PC-9 (cell line): ENCODE measurements around the gene SLC9C1. TPM values are rescaled to one million over a fixed set of nuclear protein-coding genes. Genes with fewer than 3 reads are reported as not detected.

Experiments
- BruUV-seq: library from RNA; stranded (reverse); fragments of 400-500 nt; replicated peaks from 2 replicates; lab custom pipeline; 2021; lab: Mats Ljungman, UMichigan
- CTCF ChIA-PET: fragments of 300-600 bp; sonication (Branson Sonifier 250); formaldehyde crosslinking; loops from one replicate; lab custom pipeline; 2022; ENCODE audit warnings: antibody characterized with exemption; lab: Charles Lee
- POLR2A ChIA-PET: fragments of 300-600 bp; sonication (Branson Sonifier 250); formaldehyde crosslinking; loops from one replicate; lab custom pipeline; 2022; ENCODE audit warnings: antibody characterized with exemption; ENCODE audit not compliant: unreplicated experiment; lab: Charles Lee
- DNase-seq, 2 experiments: peaks; one replicate each; pipeline versions ENCODE4 v3.0.0 to v3.0.0-alpha.2; 2015 to 2022; ENCODE audit warnings: mixed read lengths in 1 of 2
- H2AFZ ChIP-seq: fragments of 200-600 bp; sonication (generic); 2 replicates; pipeline ENCODE4 v1.8.1; 2017; ENCODE audit warnings: antibody characterized with exemption
- H3F3A ChIP-seq: fragments of 200-600 bp; sonication (generic); 2 replicates; pipeline ENCODE4 v1.8.1; 2017; ENCODE audit warnings: antibody characterized with exemption, mild to moderate bottlenecking, low read depth; ENCODE audit not compliant: insufficient read depth
- H3K27ac ChIP-seq: fragments of 200-600 bp; sonication (generic); 2 replicates; pipeline ENCODE4 v1.6.1; 2016; ENCODE audit warnings: mixed run types
- H3K27me3 ChIP-seq: fragments of 200-600 bp; sonication (generic); 2 replicates; pipeline ENCODE4 v1.6.1; 2016; ENCODE audit warnings: low read depth, mixed run types; ENCODE audit not compliant: insufficient read depth
- H3K36me3 ChIP-seq: fragments of 200-600 bp; sonication (generic); 2 replicates; pipeline ENCODE4 v1.6.1; 2016; ENCODE audit warnings: low read depth, mixed run types
- H3K4me1 ChIP-seq: fragments of 200-600 bp; sonication (generic); replicated peaks from 2 replicates; pipeline ENCODE4 v1.6.1; 2016; ENCODE audit warnings: mixed run types; ENCODE audit not compliant: insufficient read depth
- H3K4me2 ChIP-seq: fragments of 200-600 bp; sonication (generic); 2 replicates; pipeline ENCODE4 v1.6.1; 2017; ENCODE audit warnings: mixed run types
- H3K4me3 ChIP-seq: fragments of 200-600 bp; sonication (generic); 2 replicates; pipeline ENCODE4 v1.6.1; 2016; ENCODE audit warnings: mixed run types
- H3K79me2 ChIP-seq: fragments of 200-600 bp; sonication (generic); 2 replicates; pipeline ENCODE4 v1.6.1; 2017; ENCODE audit warnings: low read depth, mixed run types
- H3K9me2 ChIP-seq: fragments of 200-600 bp; sonication (generic); 2 replicates; pipeline ENCODE4 v1.8.1; 2017; ENCODE audit warnings: mild to moderate bottlenecking; ENCODE audit not compliant: insufficient read depth
- H3K9me3 ChIP-seq: fragments of 200-600 bp; sonication (generic); 2 replicates; pipeline ENCODE4 v1.8.1; 2016; ENCODE audit warnings: low read depth; ENCODE audit not compliant: insufficient read depth
- H4K20me1 ChIP-seq: fragments of 200-600 bp; sonication (generic); 2 replicates; pipeline ENCODE4 v1.8.1; 2017; ENCODE audit not compliant: insufficient read depth
- EZH2 ChIP-seq: fragments of 200-600 bp; sonication (generic); IDR thresholded peaks from 2 replicates; pipeline ENCODE4 v1.8.0; 2017; ENCODE audit warnings: antibody characterized with exemption, low read depth
- intact Hi-C: fragments of 100-400 bp; cut with micrococcal nuclease; formaldehyde crosslinking; loops from one replicate; pipeline ENCODE4 v1.10.0; 2022; ENCODE audit not compliant: unreplicated experiment
- total RNA-seq: library from RNA; stranded (reverse); gene quantifications from 2 replicates; pipeline ENCODE4 v1.2.3, GENCODE V29; 2021
- TF ChIP-seq, protein P1 (sequence below): fragments of 200-600 bp; sonication (generic); conservative IDR thresholded peaks from 2 replicates; pipeline ENCODE4 v1.6.1; 2017; ENCODE audit warnings: mixed run types, antibody characterized with exemption, mild to moderate bottlenecking, moderate library complexity

The SLC9C1 gene
- total RNA-seq, 1 experiment from 2014 or later: not detected

DNA sequence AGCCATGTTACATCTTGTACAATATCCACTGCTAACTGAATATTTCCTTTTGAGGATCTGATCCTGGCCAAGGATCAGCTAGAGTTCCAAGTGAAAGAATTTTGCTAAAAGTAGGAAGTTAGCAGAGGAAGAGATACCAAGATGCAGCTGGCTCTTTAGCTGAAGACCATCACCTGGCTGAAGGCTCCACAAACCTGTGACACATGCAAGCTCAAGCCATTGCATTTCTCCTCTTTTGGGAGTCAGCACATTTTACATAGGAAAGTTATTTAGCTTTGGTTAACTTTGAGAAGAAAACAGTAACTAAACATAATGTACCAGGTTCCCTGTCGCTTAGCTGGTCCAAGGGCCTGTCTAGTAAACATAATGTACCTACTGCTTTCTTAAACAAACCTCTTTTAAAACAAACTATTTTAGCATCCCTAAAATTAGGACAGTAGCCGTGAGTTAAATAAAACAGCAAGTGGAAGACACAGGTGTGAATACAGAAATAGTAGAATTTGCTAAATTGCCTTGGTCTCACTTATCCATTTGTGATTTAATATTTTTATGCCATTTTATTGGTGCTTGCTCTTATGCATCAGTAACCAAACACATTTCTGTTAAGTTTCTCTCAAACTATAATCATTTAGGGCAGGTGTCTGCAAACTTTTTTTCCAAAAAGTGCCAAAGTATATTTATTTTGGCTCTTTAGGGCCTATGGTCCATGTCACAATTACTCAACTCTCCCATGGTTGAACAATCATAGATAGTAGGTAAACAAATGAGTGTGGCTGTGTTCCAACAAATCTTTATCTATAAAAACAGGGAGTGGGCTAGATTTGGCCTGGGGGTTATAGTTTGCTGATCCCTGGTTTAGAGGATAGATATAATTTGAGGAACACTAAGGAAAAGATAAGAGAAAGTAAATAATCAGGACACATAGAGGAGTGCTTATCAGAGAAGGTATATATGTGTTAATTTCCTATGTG is 172.2 kb downstream of the SLC9C1 start:
- CTCF ChIA-PET: interaction anchor here (0.9 kb wide), 1 partner anchor 10 kb away, joined by 4 read pairs; no protein-coding TSS in a partner anchor

DNA sequence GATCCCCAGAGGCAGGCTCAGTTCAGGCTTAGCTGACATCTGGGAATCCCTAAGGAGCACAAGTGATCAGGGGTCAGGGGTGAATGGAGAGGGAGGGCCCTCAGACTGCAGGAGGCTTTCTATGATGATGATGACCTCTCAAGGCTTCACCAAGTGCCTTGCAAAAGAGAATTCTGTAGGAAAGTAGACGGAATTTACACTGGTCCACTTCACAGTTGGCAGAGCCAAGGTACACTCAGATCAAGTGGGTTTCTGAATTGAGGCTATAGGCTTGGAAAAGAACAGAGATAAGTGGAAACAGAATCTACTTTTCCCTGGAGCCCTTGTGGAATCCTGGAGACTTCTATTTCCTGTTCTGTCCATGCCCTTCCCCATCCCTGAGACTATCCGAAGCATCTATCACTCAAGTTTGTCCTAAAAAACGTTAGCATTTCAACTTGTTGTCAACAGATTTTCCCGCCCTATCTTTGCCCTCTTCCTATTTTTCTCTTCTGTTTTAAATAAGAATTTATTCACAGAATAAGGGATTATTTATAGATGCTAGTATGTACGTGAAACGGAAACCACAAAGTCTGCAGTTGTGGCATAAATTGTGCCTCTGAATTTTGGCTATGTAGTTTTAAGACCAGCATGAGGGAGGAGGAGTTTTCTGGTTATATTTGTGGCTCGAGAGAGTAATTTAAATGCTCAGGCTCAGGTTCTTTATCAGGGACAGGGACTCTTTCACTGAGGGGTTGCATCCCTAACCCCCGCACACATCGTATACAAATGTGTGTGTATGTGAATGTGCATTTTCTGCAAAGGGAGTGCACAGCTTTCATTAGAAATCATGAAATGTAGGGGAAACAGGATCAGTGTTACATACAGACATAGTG is 173.8 kb downstream of the SLC9C1 start:
- no peak overlapping the region for H3K4me2 ChIP-seq
- H3K4me1 ChIP-seq: no peaks in the 10 kb centered on the region
- no peaks in the 10 kb centered on the region for H3K9me2 ChIP-seq
- POLR2A ChIA-PET: no interaction called here
- DNase-seq: no peak
- no peak for TF ChIP-seq EZH2
- TF ChIP-seq, protein P1, sequence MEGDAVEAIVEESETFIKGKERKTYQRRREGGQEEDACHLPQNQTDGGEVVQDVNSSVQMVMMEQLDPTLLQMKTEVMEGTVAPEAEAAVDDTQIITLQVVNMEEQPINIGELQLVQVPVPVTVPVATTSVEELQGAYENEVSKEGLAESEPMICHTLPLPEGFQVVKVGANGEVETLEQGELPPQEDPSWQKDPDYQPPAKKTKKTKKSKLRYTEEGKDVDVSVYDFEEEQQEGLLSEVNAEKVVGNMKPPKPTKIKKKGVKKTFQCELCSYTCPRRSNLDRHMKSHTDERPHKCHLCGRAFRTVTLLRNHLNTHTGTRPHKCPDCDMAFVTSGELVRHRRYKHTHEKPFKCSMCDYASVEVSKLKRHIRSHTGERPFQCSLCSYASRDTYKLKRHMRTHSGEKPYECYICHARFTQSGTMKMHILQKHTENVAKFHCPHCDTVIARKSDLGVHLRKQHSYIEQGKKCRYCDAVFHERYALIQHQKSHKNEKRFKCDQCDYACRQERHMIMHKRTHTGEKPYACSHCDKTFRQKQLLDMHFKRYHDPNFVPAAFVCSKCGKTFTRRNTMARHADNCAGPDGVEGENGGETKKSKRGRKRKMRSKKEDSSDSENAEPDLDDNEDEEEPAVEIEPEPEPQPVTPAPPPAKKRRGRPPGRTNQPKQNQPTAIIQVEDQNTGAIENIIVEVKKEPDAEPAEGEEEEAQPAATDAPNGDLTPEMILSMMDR: no peak
- CTCF ChIA-PET: no interaction called here
- no peaks in the 10 kb centered on the region for H4K20me1 ChIP-seq
- intact Hi-C loops: no loop called here
- H3K9me3 ChIP-seq: no peaks in the 10 kb centered on the region
- no peaks in the 10 kb centered on the region for H3K36me3 ChIP-seq
- H3K27me3 ChIP-seq: no peaks in the 10 kb centered on the region
- H3K79me2 ChIP-seq: no peaks in the 10 kb centered on the region
- H3K27ac ChIP-seq: no peak overlapping the region
- BruUV-seq: no TSS peak
- no peak overlapping the region for H3K4me3 ChIP-seq
- H2AFZ ChIP-seq: no peak overlapping the region
- no peaks in the 10 kb centered on the region for H3F3A ChIP-seq

More for the DNA sequence above, 172.2 kb downstream of the SLC9C1 start:
- no peak overlapping the region for H3K27ac ChIP-seq
- H3K4me1 ChIP-seq: peaks cover 8% of the 10 kb centered on the region
- H3K4me2 ChIP-seq: no peak overlapping the region
- no peaks in the 10 kb centered on the region for H3K27me3 ChIP-seq
- TF ChIP-seq, protein P1: no peak
- TF ChIP-seq EZH2: no peak
- intact Hi-C loops: no loop called here
- no peaks in the 10 kb centered on the region for H3K9me3 ChIP-seq
- no TSS peak for BruUV-seq
- no peaks in the 10 kb centered on the region; the same call in 1 of the 2 replicates for H3F3A ChIP-seq
- no peaks in the 10 kb centered on the region for H3K9me2 ChIP-seq
- no peaks in the 10 kb centered on the region for H3K79me2 ChIP-seq
- POLR2A ChIA-PET: no interaction called here
- H3K4me3 ChIP-seq: no peak overlapping the region
- no peaks in the 10 kb centered on the region for H3K36me3 ChIP-seq
- DNase-seq: no peak
- no peak overlapping the region for H2AFZ ChIP-seq
- no peaks in the 10 kb centered on the region for H4K20me1 ChIP-seq
